ENCODE data around the gene ASIC5. TPM values are rescaled to one million over a fixed set of nuclear protein-coding genes. Genes with fewer than 3 reads are reported as not detected.

The ASIC5 gene
- total RNA-seq, 1 experiment from 2014 or later: not detected

GRCh38 chr4:155889946-155890345, 23.9 kb upstream of the ASIC5 start:
- no peak overlapping the region for H3K4me3 ChIP-seq (ENCODE audit: insufficient read depth, low read depth, low read length)
- H3K27me3 ChIP-seq (ENCODE audit: control insufficient read depth, insufficient read depth, low read length): no peaks in the 10 kb centered on the region
- no peaks in the 10 kb centered on the region for H3K36me3 ChIP-seq (replicated peaks; ENCODE audit: control insufficient read depth, insufficient read depth, low read length)
- DNase-seq: no peak

GRCh38 chr4:155889031-155889793, 23.1 kb upstream of the ASIC5 start:
- no peak for DNase-seq
- Histone ChIP-seq H3K27me3 (ENCODE audit: control insufficient read depth, insufficient read depth, low read length) (no peaks in the 10 kb centered on the region), H3K36me3 (replicated peaks; ENCODE audit: control insufficient read depth, insufficient read depth, low read length) (no peaks in the 10 kb centered on the region), H3K4me3 (ENCODE audit: insufficient read depth, low read depth, low read length) (no peak overlapping the region)

- Histone ChIP-seq H3K36me3 (replicated peaks; ENCODE audit: control insufficient read depth, insufficient read depth, low read length) (no peaks in the 10 kb centered on the region), H3K4me3 (ENCODE audit: insufficient read depth, low read depth, low read length) (no peak overlapping the region), H3K27me3 (ENCODE audit: control insufficient read depth, insufficient read depth, low read length) (no peaks in the 10 kb centered on the region)
- DNase-seq: no peak
These were observed 21.9 kb upstream of the ASIC5 start for GRCh38 chr4:155887847-155888570.

DNA sequence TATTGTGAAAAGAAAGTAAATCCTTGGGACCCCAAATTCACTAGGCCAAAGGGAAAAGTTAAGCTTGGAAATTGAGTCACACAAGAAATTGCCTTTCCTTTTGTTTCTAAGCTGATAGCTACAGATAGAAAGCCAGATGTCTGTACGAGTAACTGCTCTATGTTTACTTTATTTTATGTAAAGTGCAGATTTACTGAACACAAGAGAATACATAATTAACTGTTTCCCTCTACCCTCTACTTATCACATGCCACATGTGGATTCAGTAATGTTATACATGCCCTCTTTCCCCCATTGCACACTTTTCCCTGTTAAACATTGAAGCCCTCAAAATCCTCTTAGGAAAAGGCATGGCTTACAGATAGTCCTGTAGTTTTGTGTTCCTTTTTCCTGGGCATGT, 21.0 kb upstream of the ASIC5 start:
- Histone ChIP-seq H3K36me3 (replicated peaks; ENCODE audit: control insufficient read depth, insufficient read depth, low read length) (no peaks in the 10 kb centered on the region), H3K27me3 (ENCODE audit: control insufficient read depth, insufficient read depth, low read length) (no peaks in the 10 kb centered on the region), H3K4me3 (ENCODE audit: insufficient read depth, low read depth, low read length) (no peak overlapping the region)
- no peak for DNase-seq

DNA sequence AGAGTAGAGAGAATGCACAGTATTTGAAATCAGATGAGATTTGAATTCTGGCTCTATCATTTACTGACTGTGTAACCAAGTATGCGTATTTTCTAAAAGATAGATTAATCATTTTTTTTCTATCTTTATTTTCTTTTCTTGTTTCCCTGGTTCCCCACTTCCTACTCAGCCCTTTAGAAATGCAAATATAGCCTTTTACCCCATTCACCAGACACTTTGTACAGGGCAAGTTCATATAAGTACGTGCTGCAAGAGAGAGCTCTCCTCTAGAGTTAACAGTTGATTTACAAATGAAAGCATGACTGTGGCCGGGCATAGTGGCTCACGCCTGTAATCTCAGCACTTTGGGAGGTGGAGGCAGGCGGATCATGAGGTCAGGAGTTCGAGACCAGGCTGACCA, 19.6 kb upstream of the ASIC5 start:
- DNase-seq: no peak
- Histone ChIP-seq H3K4me3 (ENCODE audit: insufficient read depth, low read depth, low read length) (no peak overlapping the region), H3K36me3 (replicated peaks; ENCODE audit: control insufficient read depth, insufficient read depth, low read length) (no peaks in the 10 kb centered on the region), H3K27me3 (ENCODE audit: control insufficient read depth, insufficient read depth, low read length) (no peaks in the 10 kb centered on the region)

DNA sequence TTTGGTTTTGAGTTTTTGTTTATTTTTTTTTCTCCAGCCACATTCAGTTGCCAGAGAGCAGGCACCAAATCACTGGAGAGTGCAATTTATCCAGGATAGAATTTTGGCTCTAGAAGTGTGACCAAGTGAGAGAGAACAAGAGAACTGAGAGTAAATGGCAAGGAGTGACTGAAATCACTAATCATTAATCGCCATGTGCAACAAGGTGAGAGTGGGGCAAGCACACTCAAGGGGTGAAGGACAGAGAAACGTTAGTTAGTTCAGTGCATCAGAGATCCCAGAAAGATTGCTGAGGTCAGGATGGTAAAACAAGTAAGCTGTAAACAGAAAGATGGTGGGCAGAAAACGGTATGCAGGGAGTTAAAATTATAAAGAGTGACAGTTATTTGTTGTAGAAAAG, 17.8 kb upstream of the ASIC5 start:
- H3K4me3 ChIP-seq (ENCODE audit: insufficient read depth, low read depth, low read length): no peak overlapping the region
- DNase-seq: no peak
- H3K36me3 ChIP-seq (replicated peaks; ENCODE audit: control insufficient read depth, insufficient read depth, low read length): no peaks in the 10 kb centered on the region
- H3K27me3 ChIP-seq (ENCODE audit: control insufficient read depth, insufficient read depth, low read length): no peaks in the 10 kb centered on the region

- Histone ChIP-seq H3K36me3 (replicated peaks; ENCODE audit: control insufficient read depth, insufficient read depth, low read length) (no peaks in the 10 kb centered on the region), H3K27me3 (ENCODE audit: control insufficient read depth, insufficient read depth, low read length) (no peaks in the 10 kb centered on the region), H3K4me3 (ENCODE audit: insufficient read depth, low read depth, low read length) (no peak overlapping the region)
- DNase-seq: no peak
These were observed 15.5 kb upstream of the ASIC5 start for GRCh38 chr4:155881555-155881954.

GRCh38 chr4:155879767-155880166, 13.7 kb upstream of the ASIC5 start:
- Histone ChIP-seq H3K27me3 (ENCODE audit: control insufficient read depth, insufficient read depth, low read length) (no peaks in the 10 kb centered on the region), H3K4me3 (ENCODE audit: insufficient read depth, low read depth, low read length) (no peak overlapping the region), H3K36me3 (replicated peaks; ENCODE audit: control insufficient read depth, insufficient read depth, low read length) (no peaks in the 10 kb centered on the region)
- DNase-seq: no peak

DNA sequence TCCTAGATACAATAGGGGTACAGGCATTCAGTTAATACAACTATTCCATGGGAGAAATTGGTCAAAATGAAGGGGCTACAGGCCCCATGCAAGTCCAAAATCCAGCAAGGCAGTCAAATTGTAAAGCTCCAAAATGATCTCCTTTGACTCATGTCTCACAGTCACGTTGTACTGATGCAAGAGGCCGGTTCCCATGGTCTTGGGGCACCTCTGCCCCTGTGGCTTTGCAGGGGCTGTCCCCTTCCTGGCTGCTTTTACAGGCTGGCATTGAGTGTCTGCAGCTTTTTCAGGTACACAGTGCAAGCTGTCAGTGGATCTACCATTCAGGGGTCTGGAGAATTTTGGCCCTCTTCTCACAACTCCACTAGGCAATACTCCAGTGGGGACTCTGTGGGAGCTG, 12.5 kb upstream of the ASIC5 start:
- Histone ChIP-seq H3K4me3 (ENCODE audit: insufficient read depth, low read depth, low read length) (no peak overlapping the region), H3K36me3 (replicated peaks; ENCODE audit: control insufficient read depth, insufficient read depth, low read length) (no peaks in the 10 kb centered on the region), H3K27me3 (ENCODE audit: control insufficient read depth, insufficient read depth, low read length) (no peaks in the 10 kb centered on the region)
- DNase-seq: no peak

- Histone ChIP-seq H3K27me3 (ENCODE audit: control insufficient read depth, insufficient read depth, low read length) (no peaks in the 10 kb centered on the region), H3K4me3 (ENCODE audit: insufficient read depth, low read depth, low read length) (no peak overlapping the region), H3K36me3 (replicated peaks; ENCODE audit: control insufficient read depth, insufficient read depth, low read length) (no peaks in the 10 kb centered on the region)
- DNase-seq: no peak
These were observed 11.9 kb upstream of the ASIC5 start for GRCh38 chr4:155877971-155878370.

GRCh38 chr4:155875878-155876277, 9.8 kb upstream of the ASIC5 start:
- H3K4me3 ChIP-seq (ENCODE audit: insufficient read depth, low read depth, low read length): no peak overlapping the region
- H3K36me3 ChIP-seq (replicated peaks; ENCODE audit: control insufficient read depth, insufficient read depth, low read length): no peaks in the 10 kb centered on the region
- no peaks in the 10 kb centered on the region for H3K27me3 ChIP-seq (ENCODE audit: control insufficient read depth, insufficient read depth, low read length)
- DNase-seq: no peak

- Histone ChIP-seq H3K36me3 (replicated peaks; ENCODE audit: control insufficient read depth, insufficient read depth, low read length) (no peaks in the 10 kb centered on the region), H3K27me3 (ENCODE audit: control insufficient read depth, insufficient read depth, low read length) (no peaks in the 10 kb centered on the region), H3K4me3 (ENCODE audit: insufficient read depth, low read depth, low read length) (no peak overlapping the region)
- no peak for DNase-seq
These were observed 10.2 kb downstream of the ASIC5 start for GRCh38 chr4:155855897-155856296.

GRCh38 chr4:155854582-155855226, 11.4 kb downstream of the ASIC5 start:
- H3K4me3 ChIP-seq (ENCODE audit: insufficient read depth, low read depth, low read length): no peak overlapping the region
- no peaks in the 10 kb centered on the region for H3K27me3 ChIP-seq (ENCODE audit: control insufficient read depth, insufficient read depth, low read length)
- no peaks in the 10 kb centered on the region for H3K36me3 ChIP-seq (replicated peaks; ENCODE audit: control insufficient read depth, insufficient read depth, low read length)
- DNase-seq: no peak

- Histone ChIP-seq H3K36me3 (replicated peaks; ENCODE audit: control insufficient read depth, insufficient read depth, low read length) (no peaks in the 10 kb centered on the region), H3K27me3 (ENCODE audit: control insufficient read depth, insufficient read depth, low read length) (no peaks in the 10 kb centered on the region), H3K4me3 (ENCODE audit: insufficient read depth, low read depth, low read length) (no peak overlapping the region)
- DNase-seq: no peak
These were observed 12.9 kb downstream of the ASIC5 start for GRCh38 chr4:155853189-155853588.

- no peak for DNase-seq
- Histone ChIP-seq H3K4me3 (ENCODE audit: insufficient read depth, low read depth, low read length) (no peak overlapping the region), H3K27me3 (ENCODE audit: control insufficient read depth, insufficient read depth, low read length) (no peaks in the 10 kb centered on the region), H3K36me3 (replicated peaks; ENCODE audit: control insufficient read depth, insufficient read depth, low read length) (no peaks in the 10 kb centered on the region)
These were observed 17.0 kb downstream of the ASIC5 start for GRCh38 chr4:155849042-155849441.

Measured in H7 (cell line).